GM12891 (cell line): ENCODE measurements around the gene CLEC11A.
"Not testable (repeated sequence)": the region's sequence is repeated elsewhere in the genome, so short reads cannot be mapped to it uniquely, and the experiment has no call there.

Experiments used
- PAX5 ChIP-seq: IDR thresholded peaks from 2 replicates; pipeline ENCODE4 v1.6.1; 2011; ENCODE audit warnings: low read length, moderate library complexity, mild to moderate bottlenecking; ENCODE audit not compliant: insufficient read depth, severe bottlenecking
- POLR2A ChIP-seq: IDR thresholded peaks from 2 replicates; pipeline ENCODE4 v1.6.1; 2011; ENCODE audit warnings: low read depth, low read length, control low read depth
- POLR2AphosphoS5 ChIP-seq: IDR thresholded peaks from 2 replicates; pipeline ENCODE4 v1.6.1; 2011; ENCODE audit warnings: low read depth, low read length, control low read depth
- TAF1 ChIP-seq: IDR thresholded peaks from 2 replicates; pipeline ENCODE4 v1.6.1; 2011; ENCODE audit warnings: low read depth, low read length, control low read depth

GRCh38 chr19:50756244-50756643 lies 33.1 kb downstream of the CLEC11A start:
- TF ChIP-seq POLR2A, POLR2AphosphoS5, TAF1, PAX5: not testable (repeated sequence)
